K562 (cell line): ENCODE measurements around the gene RARG.

Experiments
- CHD1 ChIP-seq: fragments of 200-600 bp; sonication (generic); IDR thresholded peaks from one replicate; pipeline ENCODE4 v1.6.1; 2012; ENCODE audit warnings: mild to moderate bottlenecking, moderate library complexity, low read length, inconsistent platforms
- KAT7 ChIP-seq: sonication (generic); formaldehyde crosslinking; IDR thresholded peaks from 2 replicates; pipeline ENCODE4 v1.8.0; 2022; ENCODE audit warnings: missing genetic modification reagents, mild to moderate bottlenecking, borderline replicate concordance
- NONO ChIP-seq, 2 experiments: fragments of 200-400 bp in 1 of 2; fragments of 450-650 bp in 1 of 2; formaldehyde crosslinking in 1 of 2; IDR thresholded peaks; 2 replicates each; pipeline ENCODE4 v1.6.1; 2017; ENCODE audit warnings: low read depth in 2 of 2, mild to moderate bottlenecking in 2 of 2, moderate library complexity in 2 of 2, low read length in 1 of 2
- PCBP1 ChIP-seq: fragments of 200-400 bp; formaldehyde crosslinking; IDR thresholded peaks from 2 replicates; pipeline ENCODE4 v1.6.1; 2018; ENCODE audit warnings: mild to moderate bottlenecking, low read depth, low read length; ENCODE audit not compliant: poor library complexity, severe bottlenecking
- POLR2A ChIP-seq: fragments of 450-650 bp; conservative IDR thresholded peaks from 2 replicates; pipeline ENCODE4 v1.6.1; 2016
- POLR2AphosphoS5 ChIP-seq: IDR thresholded peaks from 2 replicates; pipeline ENCODE4 v1.6.1; 2011; ENCODE audit warnings: mild to moderate bottlenecking, low read depth, low read length, moderate library complexity; ENCODE audit not compliant: control insufficient read depth, insufficient read depth
- SREBF1 ChIP-seq: fragments of 150-350 bp; IDR thresholded peaks from 2 replicates; pipeline ENCODE4 v1.6.1; 2014; ENCODE audit warnings: antibody characterized with exemption, low read depth, low read length, borderline replicate concordance
- TCF7 ChIP-seq: sonication (generic); IDR thresholded peaks from 2 replicates; pipeline ENCODE4 v1.6.1; 2016; ENCODE audit warnings: antibody characterized with exemption, borderline replicate concordance
- TGIF2 ChIP-seq: sonication (generic); formaldehyde crosslinking; IDR thresholded peaks from 2 replicates; pipeline ENCODE4 v1.8.1; 2022; ENCODE audit warnings: mild to moderate bottlenecking, missing genetic modification reagents, moderate library complexity
- XRCC5 ChIP-seq: fragments of 200-400 bp; formaldehyde crosslinking; IDR thresholded peaks from 2 replicates; pipeline ENCODE4 v1.6.1; 2017; ENCODE audit warnings: low read depth, mild to moderate bottlenecking, low read length
- ZKSCAN1 ChIP-seq: fragments of 150-350 bp; IDR thresholded peaks from 2 replicates; pipeline ENCODE4 v1.6.1; 2016; ENCODE audit warnings: low read depth, low read length
- TF ChIP-seq, protein P1 (sequence below), 2 experiments: IDR thresholded peaks; 2 replicates each; pipeline ENCODE4 v1.6.1; 2012; ENCODE audit warnings: improper control_type of control experiment in 2 of 2, low read depth in 2 of 2, low read length in 2 of 2, borderline replicate concordance in 1 of 2
- TF ChIP-seq, protein P2 (sequence below): sonication (generic); formaldehyde crosslinking; IDR thresholded peaks from 2 replicates; pipeline ENCODE4 v1.8.1; 2023; ENCODE audit warnings: mild to moderate bottlenecking, missing genetic modification reagents
- TF ChIP-seq, protein P3 (sequence below), 3 experiments: IDR thresholded peaks in 2 of 3; conservative IDR thresholded peaks in 1 of 3; 2 replicates each; pipeline ENCODE4 v1.5.1; 2011 to 2012; ENCODE audit warnings: low read length in 3 of 3, mild to moderate bottlenecking in 3 of 3, control low read depth in 2 of 3, improper control_type of control experiment in 1 of 3, inconsistent platforms in 1 of 3, low read depth in 1 of 3, mixed read lengths in 1 of 3, moderate library complexity in 1 of 3; ENCODE audit not compliant: insufficient read depth in 2 of 3

DNA sequence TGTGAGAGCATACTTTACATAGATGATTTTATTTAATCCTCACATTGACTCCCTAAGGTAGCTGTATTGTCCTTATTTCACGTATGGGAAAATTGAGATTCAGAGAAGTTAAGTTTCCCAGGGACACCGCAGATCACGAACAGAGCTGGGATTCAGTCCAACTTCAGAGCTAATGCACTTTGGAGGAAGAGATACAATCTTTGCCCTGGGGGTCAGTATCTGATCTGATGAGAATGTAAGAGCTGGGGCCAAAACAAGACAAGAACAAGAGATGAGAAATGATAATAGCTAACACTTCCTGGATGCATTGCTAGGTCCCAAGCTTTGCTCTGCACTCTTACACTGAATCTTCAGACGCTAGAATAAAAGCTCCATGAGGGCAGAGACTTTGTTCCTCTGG is 45.3 kb downstream of the RARG start:
- TF ChIP-seq ZKSCAN1 = no peak
- no peak for TF ChIP-seq NONO (IDR thresholded peaks at IDR 0.05; ENCODE audit: low read depth in 2 of 2, low read length in 1 of 2)
- TF ChIP-seq, protein P1, sequence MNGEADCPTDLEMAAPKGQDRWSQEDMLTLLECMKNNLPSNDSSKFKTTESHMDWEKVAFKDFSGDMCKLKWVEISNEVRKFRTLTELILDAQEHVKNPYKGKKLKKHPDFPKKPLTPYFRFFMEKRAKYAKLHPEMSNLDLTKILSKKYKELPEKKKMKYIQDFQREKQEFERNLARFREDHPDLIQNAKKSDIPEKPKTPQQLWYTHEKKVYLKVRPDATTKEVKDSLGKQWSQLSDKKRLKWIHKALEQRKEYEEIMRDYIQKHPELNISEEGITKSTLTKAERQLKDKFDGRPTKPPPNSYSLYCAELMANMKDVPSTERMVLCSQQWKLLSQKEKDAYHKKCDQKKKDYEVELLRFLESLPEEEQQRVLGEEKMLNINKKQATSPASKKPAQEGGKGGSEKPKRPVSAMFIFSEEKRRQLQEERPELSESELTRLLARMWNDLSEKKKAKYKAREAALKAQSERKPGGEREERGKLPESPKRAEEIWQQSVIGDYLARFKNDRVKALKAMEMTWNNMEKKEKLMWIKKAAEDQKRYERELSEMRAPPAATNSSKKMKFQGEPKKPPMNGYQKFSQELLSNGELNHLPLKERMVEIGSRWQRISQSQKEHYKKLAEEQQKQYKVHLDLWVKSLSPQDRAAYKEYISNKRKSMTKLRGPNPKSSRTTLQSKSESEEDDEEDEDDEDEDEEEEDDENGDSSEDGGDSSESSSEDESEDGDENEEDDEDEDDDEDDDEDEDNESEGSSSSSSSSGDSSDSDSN (IDR thresholded peaks at IDR 0.05; ENCODE audit: borderline replicate concordance in 1 of 2, low read depth in 2 of 2, low read length in 2 of 2) = no peak
- TF ChIP-seq, protein P2, sequence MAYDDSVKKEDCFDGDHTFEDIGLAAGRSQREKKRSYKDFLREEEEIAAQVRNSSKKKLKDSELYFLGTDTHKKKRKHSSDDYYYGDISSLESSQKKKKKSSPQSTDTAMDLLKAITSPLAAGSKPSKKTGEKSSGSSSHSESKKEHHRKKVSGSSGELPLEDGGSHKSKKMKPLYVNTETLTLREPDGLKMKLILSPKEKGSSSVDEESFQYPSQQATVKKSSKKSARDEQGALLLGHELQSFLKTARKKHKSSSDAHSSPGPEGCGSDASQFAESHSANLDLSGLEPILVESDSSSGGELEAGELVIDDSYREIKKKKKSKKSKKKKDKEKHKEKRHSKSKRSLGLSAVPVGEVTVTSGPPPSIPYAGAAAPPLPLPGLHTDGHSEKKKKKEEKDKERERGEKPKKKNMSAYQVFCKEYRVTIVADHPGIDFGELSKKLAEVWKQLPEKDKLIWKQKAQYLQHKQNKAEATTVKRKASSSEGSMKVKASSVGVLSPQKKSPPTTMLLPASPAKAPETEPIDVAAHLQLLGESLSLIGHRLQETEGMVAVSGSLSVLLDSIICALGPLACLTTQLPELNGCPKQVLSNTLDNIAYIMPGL (CRISPR knock-in tag) = no peak
- TF ChIP-seq SREBF1 = no peak
- no peak for TF ChIP-seq TCF7
- no peak for TF ChIP-seq CHD1
- TF ChIP-seq XRCC5 = no peak
- TF ChIP-seq POLR2AphosphoS5 = no peak
- TF ChIP-seq TGIF2 (CRISPR knock-in tag) = no peak
- no peak for TF ChIP-seq POLR2A
- TF ChIP-seq PCBP1 = no peak
- TF ChIP-seq, protein P3, sequence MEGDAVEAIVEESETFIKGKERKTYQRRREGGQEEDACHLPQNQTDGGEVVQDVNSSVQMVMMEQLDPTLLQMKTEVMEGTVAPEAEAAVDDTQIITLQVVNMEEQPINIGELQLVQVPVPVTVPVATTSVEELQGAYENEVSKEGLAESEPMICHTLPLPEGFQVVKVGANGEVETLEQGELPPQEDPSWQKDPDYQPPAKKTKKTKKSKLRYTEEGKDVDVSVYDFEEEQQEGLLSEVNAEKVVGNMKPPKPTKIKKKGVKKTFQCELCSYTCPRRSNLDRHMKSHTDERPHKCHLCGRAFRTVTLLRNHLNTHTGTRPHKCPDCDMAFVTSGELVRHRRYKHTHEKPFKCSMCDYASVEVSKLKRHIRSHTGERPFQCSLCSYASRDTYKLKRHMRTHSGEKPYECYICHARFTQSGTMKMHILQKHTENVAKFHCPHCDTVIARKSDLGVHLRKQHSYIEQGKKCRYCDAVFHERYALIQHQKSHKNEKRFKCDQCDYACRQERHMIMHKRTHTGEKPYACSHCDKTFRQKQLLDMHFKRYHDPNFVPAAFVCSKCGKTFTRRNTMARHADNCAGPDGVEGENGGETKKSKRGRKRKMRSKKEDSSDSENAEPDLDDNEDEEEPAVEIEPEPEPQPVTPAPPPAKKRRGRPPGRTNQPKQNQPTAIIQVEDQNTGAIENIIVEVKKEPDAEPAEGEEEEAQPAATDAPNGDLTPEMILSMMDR (IDR thresholded peaks at IDR 0.05 in 2 of 3, conservative IDR thresholded peaks at IDR 0.05 in 1 of 3; ENCODE audit: insufficient read depth in 2 of 3, low read depth in 1 of 3, low read length in 3 of 3) = no peak
- TF ChIP-seq KAT7 (CRISPR knock-in tag) = no peak
